Measurements from ENCODE around the gene HS6ST3.

- TF ChIP-seq CTCF (IDR thresholded peaks at IDR 0.05; ENCODE audit: low read length) (no peak), EZH2 (IDR thresholded peaks at IDR 0.05; ENCODE audit: borderline replicate concordance, low read length) (no peak)
Observed at GRCh38 chr13:96223231-96223630, 133.3 kb downstream of the HS6ST3 start.

Measured in OCI-LY1 (cell line).